HAP-1 (cell line): Measurements from ENCODE around the gene CD248.
A peak's percentile ranks its signal among the peaks of the same experiment; 100 is the strongest.
"Not testable (repeated sequence)": the region's sequence is repeated elsewhere in the genome, so short reads cannot be mapped to it uniquely, and the experiment has no call there.

Source experiments
- DNase-seq, 2 experiments: peaks; one replicate each; pipeline ENCODE4 v3.0.0-alpha.2; 2016 to 2020; ENCODE audit warnings: low spot score in 2 of 2
- H3K27me3 ChIP-seq: fragments of 250-450 bp; sonication (Bioruptor Pico); 2 replicates; pipeline ENCODE4 v1.5.1; 2020; ENCODE audit warnings: low read depth, mild to moderate bottlenecking, moderate library complexity
- H3K36me3 ChIP-seq: fragments of 250-450 bp; sonication (Bioruptor Pico); replicated peaks from 2 replicates; pipeline ENCODE4 v1.5.1; 2020; ENCODE audit warnings: mild to moderate bottlenecking
- H3K4me1 ChIP-seq: fragments of 250-450 bp; sonication (Bioruptor Pico); 2 replicates; pipeline ENCODE4 v1.5.1; 2020; ENCODE audit warnings: mild to moderate bottlenecking
- H3K4me3 ChIP-seq: fragments of 250-450 bp; sonication (Bioruptor Pico); 2 replicates; pipeline ENCODE4 v1.5.1; 2020; ENCODE audit warnings: mild to moderate bottlenecking, moderate library complexity
- H3K9me3 ChIP-seq: fragments of 250-450 bp; sonication (Bioruptor Pico); 2 replicates; pipeline ENCODE4 v1.5.1; 2020; ENCODE audit warnings: mild to moderate bottlenecking, moderate library complexity
- in situ Hi-C: fragments of 300-500 bp; cut with MboI; formaldehyde crosslinking; loops from 3 replicates; pipeline ENCODE4 v1.14.3; 2020; ENCODE audit warnings: low sequenced_read_pairs, inconsistent platforms, mixed read lengths

CD248 gene

DNA sequence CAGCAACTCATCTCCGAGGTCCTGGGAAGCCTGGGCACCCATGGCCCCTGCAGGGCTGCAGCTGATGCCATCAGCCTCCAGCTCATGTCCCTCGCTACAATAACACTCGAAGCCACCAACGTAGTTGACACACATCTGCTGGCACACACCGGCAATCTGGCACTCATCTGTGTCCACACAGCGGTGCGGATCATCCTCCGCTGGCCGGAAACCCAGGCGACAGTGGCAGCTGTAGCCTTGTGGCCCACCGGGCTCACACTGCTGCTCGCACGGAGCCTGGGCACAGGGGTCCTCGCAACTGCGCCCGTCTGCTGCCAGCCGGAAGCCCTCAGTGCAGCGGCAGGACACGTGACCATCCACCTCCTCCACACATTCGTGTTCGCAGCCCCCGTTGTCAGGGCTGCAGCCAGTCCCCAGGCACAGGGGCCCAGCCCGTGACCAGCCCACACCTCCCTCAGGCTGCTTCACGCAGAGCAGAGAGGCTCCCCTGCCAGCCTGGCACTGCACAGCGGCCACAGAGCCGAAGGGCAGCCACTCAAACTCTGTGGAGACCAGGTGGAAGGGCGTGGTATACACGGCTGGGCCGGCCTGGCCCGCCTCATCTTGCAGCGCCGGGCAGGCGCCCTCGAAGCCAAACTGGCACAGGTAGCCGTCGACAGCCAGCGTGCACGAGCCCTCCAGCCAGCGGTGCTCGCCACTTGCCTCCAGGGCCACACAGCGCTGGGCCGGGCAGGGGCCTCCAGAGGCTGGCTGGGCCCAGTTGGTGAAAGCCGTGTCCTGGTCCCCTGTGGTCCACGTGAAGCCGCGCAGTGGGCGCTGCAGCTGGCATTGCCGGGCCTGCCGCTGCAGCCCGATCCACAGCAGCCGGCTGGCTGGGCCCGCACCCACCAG lies 678 bp downstream of the CD248 start:
- no peaks in the 10 kb centered on the region for H3K36me3 ChIP-seq
- no peaks in the 10 kb centered on the region; the same call in 1 of the 2 replicates for H3K9me3 ChIP-seq
- H3K4me3 ChIP-seq, result no peak overlapping the region
- H3K27me3 ChIP-seq, result no peaks in the 10 kb centered on the region
- in situ Hi-C loops, result no loop called here
- DNase-seq, result no peak
- peaks cover 8% of the 10 kb centered on the region for H3K4me1 ChIP-seq

DNA sequence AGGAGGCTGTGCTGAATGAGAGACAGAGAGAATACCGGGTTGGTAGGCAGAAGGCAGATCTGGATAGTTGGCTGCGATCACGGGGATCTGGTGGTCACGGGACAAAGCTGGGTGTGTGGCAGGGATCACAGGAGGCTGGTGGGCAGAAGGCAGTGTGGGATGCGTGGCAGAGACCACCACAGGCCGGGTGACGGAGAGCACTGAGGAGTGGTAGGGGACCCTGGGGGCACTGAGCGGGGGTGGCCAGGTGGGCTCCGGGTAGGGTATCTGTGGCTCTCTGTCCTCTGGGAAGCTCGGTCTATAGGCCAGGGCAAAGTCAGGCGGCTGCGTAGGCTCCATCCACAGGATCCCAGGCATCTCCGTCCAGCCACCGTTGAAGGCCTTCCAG lies 1.4 kb downstream of the CD248 start:
- Histone ChIP-seq H3K9me3 (no peaks in the 10 kb centered on the region; the same call in 1 of the 2 replicates), H3K4me1 (peaks cover 8% of the 10 kb centered on the region), H3K36me3 (no peaks in the 10 kb centered on the region), H3K4me3 (no peak overlapping the region), H3K27me3 (no peaks in the 10 kb centered on the region)
- DNase-seq, result no peak
- in situ Hi-C loops, result no loop called here

GRCh38 chr11:66314561-66315497 lies 2.0 kb downstream of the CD248 start:
- no peaks in the 10 kb centered on the region; the same call in 1 of the 2 replicates for H3K9me3 ChIP-seq
- no peaks in the 10 kb centered on the region for H3K36me3 ChIP-seq
- no peak overlapping the region for H3K4me3 ChIP-seq
- peaks cover 8% of the 10 kb centered on the region for H3K4me1 ChIP-seq
- in situ Hi-C loops, result no loop called here
- H3K27me3 ChIP-seq, result no peaks in the 10 kb centered on the region
- no peak for DNase-seq

- no peak for DNase-seq
- no peak overlapping the region for H3K4me3 ChIP-seq
- no peaks in the 10 kb centered on the region for H3K36me3 ChIP-seq
- in situ Hi-C loops, result no loop called here
- H3K9me3 ChIP-seq, result no peaks in the 10 kb centered on the region; the same call in 1 of the 2 replicates
- H3K27me3 ChIP-seq, result no peaks in the 10 kb centered on the region
- H3K4me1 ChIP-seq, result peaks cover 8% of the 10 kb centered on the region
Observed at GRCh38 chr11:66314186-66314501, 2.7 kb downstream of the CD248 start.

DNA sequence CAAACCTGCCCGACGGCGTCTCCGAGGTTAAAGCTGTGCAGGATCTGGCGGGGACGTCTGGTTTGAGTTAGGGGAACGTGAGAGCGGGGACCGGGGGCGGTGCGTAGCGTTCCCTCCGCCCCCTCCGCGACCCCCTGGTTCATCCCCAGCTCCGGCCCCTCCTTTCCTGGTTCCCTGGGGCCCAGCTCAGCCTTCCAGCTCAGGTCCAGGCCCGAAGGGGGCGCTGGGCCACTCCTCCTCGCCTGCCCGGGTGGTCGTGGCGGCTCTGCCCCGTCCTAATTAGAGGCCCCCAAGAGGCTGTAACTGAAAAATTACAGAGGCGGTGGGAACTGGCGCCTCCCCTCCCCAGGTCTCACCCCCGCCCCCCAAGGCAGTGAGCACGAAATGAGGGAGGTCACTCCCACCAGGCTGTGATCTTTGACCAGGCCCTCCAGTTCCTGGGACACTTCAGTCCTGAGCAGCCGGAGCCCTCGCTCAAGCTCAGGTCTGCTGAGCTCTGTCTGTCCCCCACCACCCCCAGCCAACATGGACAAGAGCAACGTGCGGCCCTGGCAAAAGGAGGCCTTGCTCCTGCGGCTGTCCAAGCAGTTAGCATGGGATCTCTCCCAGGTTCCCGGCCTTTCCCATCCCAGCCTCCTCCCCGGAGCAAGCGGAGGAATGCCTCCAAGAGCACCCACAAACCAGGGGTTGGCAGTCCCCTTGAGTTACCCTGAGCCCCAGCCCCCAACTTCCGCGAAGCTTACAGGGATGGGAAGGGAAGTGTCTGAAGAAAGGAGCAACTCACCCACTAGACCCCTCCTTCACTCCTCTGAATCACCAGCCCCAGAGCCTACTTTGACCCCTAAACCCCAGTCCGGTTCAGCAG lies 3.3 kb downstream of the CD248 start:
- H3K4me1 ChIP-seq, result peaks cover 8% of the 10 kb centered on the region
- no peaks in the 10 kb centered on the region for H3K9me3 ChIP-seq
- no peaks in the 10 kb centered on the region for H3K36me3 ChIP-seq
- in situ Hi-C loops, result no loop called here
- no peak for DNase-seq
- no peaks in the 10 kb centered on the region for H3K27me3 ChIP-seq
- peak overlapping the region; percentile 7 for H3K4me3 ChIP-seq

DNA sequence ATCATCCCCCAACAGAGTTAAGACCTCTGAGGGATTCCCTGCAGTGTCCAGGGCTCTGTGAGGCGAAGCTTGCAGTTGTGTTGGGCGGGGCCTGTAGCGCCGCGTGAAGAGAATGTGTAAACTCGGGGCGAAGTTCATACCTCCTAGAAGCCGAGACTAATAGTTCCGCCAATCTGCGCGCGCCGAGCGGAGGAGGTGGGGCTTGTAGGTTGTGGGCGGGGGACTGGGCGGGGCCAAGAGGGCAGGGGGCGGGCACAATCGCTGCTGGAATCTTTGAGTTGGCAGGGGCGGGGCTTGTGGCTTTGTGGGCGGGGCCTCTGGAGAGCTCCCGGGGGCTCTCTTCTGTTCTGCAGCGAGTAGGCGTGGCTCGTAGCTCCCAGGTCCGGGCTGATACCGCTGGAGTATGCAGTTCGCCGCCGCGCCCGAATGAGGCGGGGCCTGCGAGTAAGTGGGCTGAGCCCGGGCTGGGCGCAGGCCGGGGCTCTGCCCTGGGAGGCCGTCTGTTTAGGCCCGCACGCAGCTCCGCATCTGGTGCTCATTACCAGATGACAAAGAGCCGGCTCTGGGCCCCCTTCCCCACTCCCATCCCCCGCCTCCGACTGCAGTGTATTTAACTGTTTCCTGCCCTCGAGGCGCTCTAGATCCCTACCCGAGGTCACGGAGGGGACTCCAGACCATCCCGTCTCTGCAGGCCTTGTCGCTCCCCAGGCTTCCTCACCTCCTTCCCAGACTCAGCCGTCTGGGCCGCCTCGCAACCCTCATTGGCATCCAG lies 4.1 kb downstream of the CD248 start:
- Histone ChIP-seq H3K36me3 (no peaks in the 10 kb centered on the region), H3K9me3 (no peaks in the 10 kb centered on the region), H3K4me3 (peak overlapping the region; percentile 47), H3K4me1 (peaks cover 8% of the 10 kb centered on the region), H3K27me3 (no peaks in the 10 kb centered on the region)
- in situ Hi-C loops, result no loop called here
- DNase-seq, result peak; percentile 94 to 100

- no peaks in the 10 kb centered on the region for H3K36me3 ChIP-seq
- H3K9me3 ChIP-seq, result no peaks in the 10 kb centered on the region
- no peaks in the 10 kb centered on the region for H3K27me3 ChIP-seq
- in situ Hi-C loops, result no loop called here
- H3K4me3 ChIP-seq, result peak overlapping the region; percentile 47
- DNase-seq, result peak; percentile 92 to 96
- H3K4me1 ChIP-seq, result peaks cover 8% of the 10 kb centered on the region
Observed at GRCh38 chr11:66311965-66312548, 4.8 kb downstream of the CD248 start.

DNA sequence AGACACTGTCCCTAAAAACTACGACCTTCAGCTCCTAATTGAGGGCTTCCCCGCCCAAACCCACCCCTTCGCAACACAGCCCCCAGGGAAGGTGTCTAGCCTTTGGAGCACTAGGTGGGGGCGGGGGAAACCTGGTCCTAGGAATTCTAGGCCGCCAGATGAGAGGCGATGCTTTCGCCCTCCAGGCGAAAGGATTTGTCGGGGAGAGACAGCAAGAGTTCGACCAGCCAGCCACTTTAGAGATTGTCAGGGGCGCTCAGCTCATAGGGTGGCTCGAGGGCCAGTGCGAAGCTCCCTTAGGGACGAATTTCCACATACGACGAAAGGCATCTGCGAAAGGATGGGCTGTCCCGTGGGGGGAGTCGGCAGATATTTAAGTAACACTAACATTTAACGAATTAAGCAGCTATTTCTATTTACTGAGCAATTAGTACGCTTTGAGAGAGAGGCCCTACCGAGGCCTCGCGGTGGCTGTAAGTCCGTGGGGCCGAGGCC lies 5.3 kb downstream of the CD248 start:
- H3K36me3 ChIP-seq, result no peaks in the 10 kb centered on the region
- H3K4me1 ChIP-seq, result peaks cover 8% of the 10 kb centered on the region
- DNase-seq, result no peak

GRCh38 chr11:66310803-66311440 lies 5.9 kb downstream of the CD248 start:
- H3K4me1 ChIP-seq, H3K4me3 ChIP-seq, in situ Hi-C loops, H3K36me3 ChIP-seq, H3K9me3 ChIP-seq, H3K27me3 ChIP-seq, DNase-seq: not testable (repeated sequence)

More for the DNA sequence above, 5.3 kb downstream of the CD248 start:
- Histone ChIP-seq H3K9me3 (no peaks in the 10 kb centered on the region), H3K27me3 (no peaks in the 10 kb centered on the region), H3K4me3 (peak overlapping the region; percentile 47)
- in situ Hi-C loops, result no loop called here

GRCh38 chr11:66310324-66310723 lies 6.5 kb downstream of the CD248 start:
- H3K9me3 ChIP-seq, result no peaks in the 10 kb centered on the region
- DNase-seq, result no peak
- in situ Hi-C loops, result no loop called here
- H3K36me3 ChIP-seq, result no peaks in the 10 kb centered on the region
- H3K4me1 ChIP-seq, result peaks cover 8% of the 10 kb centered on the region
- H3K27me3 ChIP-seq, result no peaks in the 10 kb centered on the region
- no peak overlapping the region for H3K4me3 ChIP-seq

DNA sequence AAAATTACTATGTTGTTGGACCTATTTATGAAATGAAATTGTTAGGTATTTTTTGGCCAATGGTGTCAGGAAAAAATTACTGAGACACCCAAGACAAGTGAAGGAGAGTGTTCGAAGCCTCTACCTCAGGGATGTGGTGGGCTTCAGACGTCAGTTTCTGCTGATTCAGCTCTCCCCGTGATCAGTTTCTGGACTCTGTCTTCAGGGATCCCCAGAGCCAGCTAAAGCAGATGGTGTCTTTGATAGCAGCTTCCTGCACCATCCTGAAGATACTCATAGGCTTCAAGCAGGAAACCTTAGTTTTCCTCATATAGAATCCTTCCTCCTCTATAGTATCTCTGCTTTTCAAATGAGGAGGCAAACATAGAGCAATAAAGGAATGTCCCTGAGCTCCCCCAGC lies 7.4 kb downstream of the CD248 start:
- no peaks in the 10 kb centered on the region for H3K27me3 ChIP-seq
- H3K9me3 ChIP-seq, result no peaks in the 10 kb centered on the region
- H3K36me3 ChIP-seq, result no peaks in the 10 kb centered on the region
- in situ Hi-C loops, result no loop called here
- peaks cover 8% of the 10 kb centered on the region for H3K4me1 ChIP-seq
- DNase-seq, result no peak
- H3K4me3 ChIP-seq, result no peak overlapping the region

DNA sequence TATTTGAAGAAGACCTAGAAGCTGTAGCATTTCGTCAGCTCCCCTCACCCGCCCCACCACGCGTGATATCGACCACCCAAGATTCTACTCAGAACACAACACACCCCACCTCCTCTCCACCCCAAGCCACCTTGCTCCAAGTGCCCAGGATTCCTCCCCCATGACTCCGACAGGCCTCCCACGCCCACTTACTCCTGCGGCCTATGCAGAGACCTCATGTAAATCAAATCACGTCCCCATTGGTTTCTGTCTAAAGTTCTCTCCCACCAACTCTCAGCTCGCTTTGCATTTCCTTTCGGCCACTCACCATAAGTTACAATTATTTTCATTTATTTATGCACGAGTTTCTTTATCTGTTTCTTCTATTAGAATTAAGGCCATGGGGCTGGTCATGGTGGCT lies 14.2 kb downstream of the CD248 start:
- Histone ChIP-seq H3K36me3 (no peaks in the 10 kb centered on the region), H3K27me3 (no peaks in the 10 kb centered on the region), H3K4me1 (no peaks in the 10 kb centered on the region), H3K9me3 (no peaks in the 10 kb centered on the region), H3K4me3 (no peak overlapping the region)
- in situ Hi-C loops, result no loop called here
- no peak for DNase-seq
